HG02610 (cell line): ENCODE measurements around the gene MAGED2.
"Not testable (repeated sequence)": the region's sequence is repeated elsewhere in the genome, so short reads cannot be mapped to it uniquely, and the experiment has no call there.

ENCODE experiments used
- ATAC-seq: cut with Tn5 transposase; IDR thresholded peaks from one replicate; pipeline ENCODE4 v1.9.1; 2021; ENCODE audit warnings: mild to moderate bottlenecking, moderate library complexity; ENCODE audit not compliant: unreplicated experiment

Gene MAGED2

DNA sequence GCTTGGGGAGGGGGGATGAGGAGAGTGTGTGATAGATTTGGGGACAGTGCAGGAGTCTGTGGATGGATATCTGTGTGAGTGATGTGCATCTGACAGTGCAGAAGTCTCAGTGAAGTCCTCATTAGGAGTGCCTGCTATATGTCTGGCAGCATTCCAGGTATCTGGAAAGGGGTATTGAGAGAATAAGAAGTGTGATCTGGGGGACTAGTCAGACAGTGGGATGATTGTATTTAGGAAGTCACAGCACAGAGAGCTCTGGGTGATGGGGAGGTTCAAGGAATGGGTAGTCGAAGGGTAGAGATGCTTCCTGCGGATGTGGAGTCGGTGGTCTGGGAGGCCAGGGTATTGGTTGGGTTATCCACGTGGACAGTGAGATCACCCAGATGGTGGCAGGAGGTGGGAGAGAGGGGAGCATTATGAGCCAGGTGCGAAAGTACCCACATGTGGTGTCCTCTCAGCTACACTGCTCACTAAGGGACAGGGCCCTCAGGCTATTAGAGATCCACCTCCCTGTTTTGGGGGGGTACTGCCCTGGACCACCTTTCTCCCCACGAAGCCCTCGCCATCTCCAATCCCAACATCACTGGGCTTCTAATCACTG is 9.8 kb downstream of the MAGED2 start:
- ATAC-seq: no peak

DNA sequence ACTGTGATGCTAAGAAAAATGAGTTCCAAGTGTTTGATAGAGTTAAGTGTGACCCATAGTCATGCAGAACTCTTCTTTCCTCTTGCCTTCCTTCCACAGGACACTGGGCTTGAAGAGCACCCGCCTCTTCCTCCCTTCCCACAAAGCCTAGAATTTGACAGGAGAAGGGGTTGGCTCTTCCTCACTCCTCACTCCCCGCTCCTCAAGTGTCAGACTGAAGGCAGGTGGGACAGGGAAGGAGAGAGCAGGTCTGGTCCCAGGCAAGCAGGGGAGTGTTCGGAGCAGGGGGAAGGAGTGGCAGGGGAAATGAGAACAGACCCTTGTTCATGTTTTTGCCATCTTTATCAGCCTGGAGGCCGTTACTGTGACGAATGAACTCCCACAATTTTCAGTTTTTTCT is 10.7 kb downstream of the MAGED2 start:
- no peak for ATAC-seq

DNA sequence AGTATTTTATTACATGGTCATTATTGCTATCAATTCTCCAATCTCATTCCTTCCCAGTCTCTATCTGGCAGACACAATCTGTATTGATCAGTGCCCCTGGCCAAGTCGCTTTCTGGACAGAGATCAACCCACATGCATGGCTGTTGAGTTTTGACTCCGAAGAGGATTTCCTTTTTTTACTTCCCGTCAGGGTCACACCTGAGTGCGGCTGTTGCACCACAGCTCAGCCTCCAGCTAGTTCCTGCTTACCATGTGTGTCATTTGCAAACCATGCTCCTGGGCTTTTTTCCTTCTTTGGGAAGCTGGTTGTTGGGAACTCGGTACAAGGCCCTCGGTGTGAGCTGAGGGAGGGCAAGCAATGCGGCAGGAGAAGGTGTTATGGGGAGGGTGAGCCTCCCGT is 11.7 kb downstream of the MAGED2 start:
- no peak for ATAC-seq

DNA sequence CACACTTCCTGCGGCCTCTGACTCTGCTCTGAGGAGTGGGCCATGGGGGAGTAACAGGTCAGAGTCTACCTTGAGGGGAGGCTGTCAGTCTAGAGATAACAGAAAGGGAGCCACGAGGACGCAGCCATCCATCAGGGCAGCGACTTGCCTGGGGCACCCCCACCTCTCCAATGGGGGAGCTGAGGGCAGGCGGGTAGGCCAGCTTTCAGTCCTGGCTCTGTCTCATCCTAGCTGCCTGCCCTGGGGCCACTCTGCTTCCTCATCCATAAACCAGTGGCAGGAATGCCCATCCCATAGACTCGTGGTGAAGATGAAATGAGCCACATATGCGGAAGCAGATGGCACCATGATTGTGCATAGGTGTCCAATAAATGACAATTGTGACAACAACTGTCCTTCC is 13.2 kb downstream of the MAGED2 start:
- ATAC-seq: no peak

DNA sequence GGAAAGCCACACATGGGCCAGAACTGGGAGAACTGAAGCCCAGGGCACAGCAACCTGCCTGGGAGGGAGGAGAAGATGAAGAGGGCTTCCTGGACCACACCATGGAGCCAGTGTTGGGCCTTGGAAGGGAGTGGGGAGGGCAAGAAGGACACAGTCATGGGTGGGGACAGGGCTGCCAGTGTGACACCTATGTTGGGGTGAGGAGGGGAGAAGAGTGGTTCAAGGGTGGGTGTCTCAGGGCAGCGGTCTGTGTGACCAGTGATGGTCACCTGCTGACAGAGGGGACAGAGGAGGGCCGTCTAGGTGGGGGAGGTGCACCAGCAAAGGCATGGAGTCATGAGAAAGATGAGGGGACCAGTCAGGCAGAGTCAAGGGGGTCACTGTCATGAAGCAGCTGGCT is 13.8 kb downstream of the MAGED2 start:
- ATAC-seq: no peak

DNA sequence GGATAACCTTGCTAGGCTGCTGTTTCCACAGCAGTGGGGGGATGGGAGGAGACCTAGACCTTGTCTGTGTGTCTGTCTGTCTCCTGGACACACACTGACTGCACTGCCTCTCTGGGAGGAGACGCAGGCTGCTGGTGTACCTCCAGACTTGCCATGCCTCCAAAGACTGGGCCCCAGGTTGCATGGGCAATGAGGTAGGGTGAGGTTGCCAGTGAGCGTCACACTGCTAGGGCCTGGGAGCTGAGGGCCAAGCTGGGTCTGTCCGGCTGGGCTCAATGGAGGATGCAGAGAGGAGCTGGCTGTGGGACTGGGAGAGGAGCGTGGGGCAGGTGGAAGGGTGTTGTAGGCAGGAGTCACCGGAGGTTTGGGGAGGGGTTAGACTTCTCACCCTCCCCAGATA is 16.6 kb downstream of the MAGED2 start:
- ATAC-seq: no peak

DNA sequence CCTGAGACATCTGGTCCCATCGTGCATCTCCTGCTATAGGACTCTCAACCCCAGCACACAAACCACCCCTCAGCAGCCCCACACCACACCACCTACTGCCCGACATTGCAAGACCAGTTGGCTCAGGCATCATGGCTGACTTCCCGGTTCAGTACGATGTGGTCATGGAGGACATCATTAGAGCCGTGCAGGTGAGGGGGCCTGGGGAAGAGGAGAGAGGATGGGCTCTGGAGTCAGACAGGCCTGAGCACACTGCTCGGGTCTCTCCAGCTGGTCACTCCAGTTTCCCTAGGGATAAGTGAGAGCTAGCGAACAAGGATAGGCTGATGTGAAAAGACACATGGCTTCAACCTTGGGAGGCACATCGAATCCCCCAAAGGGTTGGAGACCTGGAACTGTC is 17.2 kb downstream of the MAGED2 start:
- ATAC-seq: no peak

DNA sequence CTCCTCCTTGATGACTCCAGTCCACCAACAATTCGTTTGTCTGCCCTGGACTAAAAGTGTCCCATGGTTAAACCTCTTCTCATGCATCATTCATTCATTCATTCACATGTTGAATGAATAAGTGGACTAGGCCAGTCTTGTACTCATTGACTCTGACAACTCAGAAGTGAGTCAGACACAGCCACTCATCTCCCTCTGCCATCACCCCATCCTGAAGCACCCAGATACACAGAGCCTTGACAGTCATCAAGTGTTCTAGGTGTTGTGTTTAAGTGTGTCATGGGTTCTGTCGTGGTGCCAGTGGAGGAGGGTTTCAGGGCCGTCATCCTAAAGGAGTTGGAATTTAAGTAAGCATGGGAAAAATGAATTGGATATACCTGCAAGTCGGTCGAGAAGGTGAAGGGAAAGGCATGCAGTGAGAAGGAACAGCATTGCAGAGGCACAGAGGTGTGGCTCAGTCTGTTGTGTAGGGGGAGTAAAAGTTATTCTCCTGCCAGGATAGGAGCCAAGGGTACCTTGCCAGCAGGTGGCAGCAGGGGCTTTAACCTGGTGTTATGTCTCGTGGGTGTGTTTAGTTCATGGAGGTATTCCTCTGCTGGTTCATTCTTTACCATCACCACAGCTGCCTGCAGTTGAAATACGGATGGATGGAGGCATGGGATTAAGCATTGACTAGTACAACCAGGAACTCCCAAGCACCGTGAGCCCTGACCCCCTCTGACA is 18.3 kb downstream of the MAGED2 start:
- ATAC-seq: no peak

DNA sequence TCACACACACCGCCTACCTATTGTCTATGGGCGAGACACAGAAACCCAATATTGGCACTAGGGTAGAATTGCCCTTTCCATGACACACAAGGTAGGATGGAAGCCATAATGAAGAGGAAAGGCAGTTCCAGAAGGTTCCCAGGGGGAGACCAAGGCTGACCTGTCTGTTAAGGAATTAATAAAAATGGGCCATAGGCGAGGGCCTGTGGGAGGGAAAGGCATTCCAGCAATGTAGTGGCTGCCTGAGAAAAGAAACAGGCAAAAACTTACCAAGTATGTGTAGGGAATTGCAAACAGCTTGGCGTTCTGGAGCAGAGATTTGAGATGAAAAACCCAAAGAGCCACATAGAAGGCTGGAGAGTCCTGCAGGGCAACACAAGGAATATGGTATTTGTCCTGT is 19.1 kb downstream of the MAGED2 start:
- ATAC-seq: no peak

DNA sequence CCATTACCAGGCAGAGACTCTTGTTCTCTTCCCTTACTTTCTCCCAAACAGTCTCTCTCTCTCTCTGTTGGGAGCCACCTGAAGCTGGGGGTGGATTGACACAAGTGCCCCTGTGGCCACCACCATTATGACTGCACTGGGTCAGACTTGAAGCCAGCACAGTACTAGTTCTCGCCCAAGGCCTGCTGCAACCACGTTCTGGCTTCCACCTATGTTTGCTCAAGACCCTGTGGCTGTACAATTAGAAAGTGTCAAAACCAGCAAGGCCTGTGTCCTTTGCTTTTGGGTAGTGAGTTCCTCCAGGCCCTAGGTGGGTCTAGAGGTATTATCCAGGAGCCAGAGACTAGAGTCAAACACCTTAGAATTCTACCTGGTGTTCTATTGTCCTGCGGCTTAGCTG is 31.0 kb downstream of the MAGED2 start:
- no peak for ATAC-seq

DNA sequence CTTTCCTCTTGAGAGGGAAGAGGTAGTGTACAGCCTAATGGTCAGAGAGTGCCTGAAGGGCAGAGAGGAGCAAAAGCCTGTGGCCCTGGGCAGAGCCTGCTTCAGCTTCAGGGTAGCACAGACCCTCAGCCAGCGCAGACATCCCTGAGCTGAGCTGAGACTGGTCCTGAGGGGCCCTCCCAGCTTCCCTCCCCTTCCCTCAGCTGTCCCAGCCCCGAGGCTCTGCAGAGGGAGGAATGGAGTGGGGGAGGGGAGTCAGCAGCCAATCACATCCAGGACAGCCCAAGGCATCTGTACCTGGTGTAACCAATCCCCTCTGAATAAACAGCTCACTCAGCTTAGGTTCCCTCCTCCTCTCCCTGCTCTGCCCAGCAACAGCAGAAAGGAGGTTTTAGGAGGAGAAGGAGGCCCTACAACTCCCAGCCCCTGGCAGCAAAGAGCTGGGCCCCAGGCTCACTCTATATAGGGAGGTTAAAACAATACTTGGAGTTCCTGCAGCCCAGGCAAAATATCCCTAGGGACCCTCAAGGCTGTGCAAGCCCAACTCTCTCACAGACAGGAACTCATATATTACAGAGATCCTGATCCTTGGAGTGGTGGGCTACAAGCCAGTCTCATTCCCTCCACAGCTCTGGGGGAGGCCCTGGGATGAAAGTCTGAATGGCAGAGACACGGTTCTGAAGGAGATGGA is 33.8 kb downstream of the MAGED2 start:
- ATAC-seq: not testable (repeated sequence)

DNA sequence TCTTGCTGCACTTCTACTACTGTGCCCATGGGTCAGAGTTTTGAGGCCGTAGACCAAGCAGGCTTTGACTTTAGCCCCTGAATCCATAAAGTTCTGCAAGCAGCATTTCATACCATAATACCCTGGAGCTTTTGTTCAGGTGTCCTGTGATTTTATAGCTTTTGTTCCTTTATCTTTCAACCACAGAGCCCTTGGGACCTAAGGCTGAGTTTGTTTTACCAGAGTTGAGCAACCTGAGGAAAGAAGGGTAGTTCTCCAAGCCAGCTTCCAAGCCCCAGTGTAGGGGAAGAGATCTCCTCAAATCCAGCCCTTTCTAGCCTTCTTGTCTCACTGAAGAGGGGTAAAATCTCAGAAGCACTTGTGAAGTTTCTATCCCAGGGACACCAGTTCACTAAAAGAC is 35.1 kb downstream of the MAGED2 start:
- ATAC-seq: no peak

DNA sequence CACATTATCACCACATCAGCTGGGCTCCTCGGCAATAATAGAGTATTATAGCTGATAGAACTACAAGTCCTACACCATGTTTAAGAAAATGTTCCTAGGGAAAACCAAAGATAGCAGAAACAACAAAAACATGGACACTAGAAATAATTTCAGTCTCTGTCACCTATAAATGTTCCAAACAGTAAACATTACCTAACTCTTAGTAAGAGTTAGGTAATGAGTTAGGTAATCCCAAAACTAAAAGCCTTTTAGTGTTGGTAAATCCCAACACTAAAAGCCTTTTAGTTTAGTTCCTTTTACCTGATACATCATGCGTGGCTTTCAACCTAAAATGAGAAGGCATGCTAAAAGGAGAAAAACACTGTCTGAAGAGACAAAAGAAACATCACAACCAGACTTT is 35.5 kb downstream of the MAGED2 start:
- no peak for ATAC-seq

DNA sequence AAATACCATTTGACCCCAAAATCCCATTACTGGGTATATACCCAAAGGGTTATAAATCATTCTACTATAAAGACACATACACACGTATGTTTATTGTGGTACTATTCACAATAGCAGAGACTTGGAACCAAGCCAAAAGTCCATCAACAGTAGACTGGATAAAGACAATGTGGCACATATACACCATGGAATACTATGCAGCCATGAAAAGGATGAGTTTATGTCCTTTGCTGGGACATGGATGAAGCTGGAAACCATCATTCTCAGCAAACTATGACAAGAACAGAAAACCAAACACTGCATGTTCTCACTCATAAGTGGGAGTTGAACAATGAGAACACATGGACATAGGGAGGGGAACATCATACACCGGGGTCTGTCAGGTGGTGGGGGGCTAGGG is 40.2 kb downstream of the MAGED2 start:
- ATAC-seq: not testable (repeated sequence)

DNA sequence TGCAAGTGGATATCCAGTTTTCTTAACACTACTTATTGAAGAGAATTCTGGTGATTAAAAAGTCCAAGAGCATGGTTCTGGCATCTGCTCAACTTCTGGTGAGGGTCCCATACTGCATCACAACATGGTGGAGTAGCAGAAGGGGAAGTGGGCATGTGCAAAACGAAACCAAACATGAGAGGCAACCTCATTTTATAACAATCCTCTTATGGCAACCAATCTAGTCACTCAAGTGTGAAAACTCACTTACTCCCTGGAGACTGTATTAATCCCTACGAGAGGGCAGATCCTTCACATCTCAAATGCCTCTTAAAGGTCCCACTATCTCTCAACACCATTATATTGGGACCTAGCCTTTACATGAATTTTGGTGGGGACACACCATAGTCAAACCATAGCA is 57.7 kb downstream of the MAGED2 start:
- ATAC-seq: no peak
